H9 (cell line): ENCODE data around the gene HIVEP1. TPM values are rescaled to one million over a fixed set of nuclear protein-coding genes. Genes with fewer than 3 reads are reported as not detected.

Source experiments
- DNase-seq: peaks from one replicate; pipeline ENCODE4 v3.0.0-alpha.2; 2017
- H2AFZ ChIP-seq: one replicate; pipeline ENCODE4 v1.6.1; 2013; ENCODE audit warnings: mild to moderate bottlenecking, low read length, control low read depth, moderate library complexity
- H2AK5ac ChIP-seq: 2 replicates; pipeline ENCODE4 v1.6.1; 2013; ENCODE audit warnings: low read length, control low read depth, mixed read lengths; ENCODE audit not compliant: insufficient read length
- H2BK120ac ChIP-seq: one replicate; pipeline ENCODE4 v1.6.1; 2013; ENCODE audit warnings: low read depth, mild to moderate bottlenecking, low read length, control low read depth, inconsistent platforms; ENCODE audit not compliant: poor library complexity, severe bottlenecking
- H2BK12ac ChIP-seq: 2 replicates; pipeline ENCODE4 v1.6.1; 2013; ENCODE audit warnings: low read length, control low read depth, mixed read lengths, low read depth; ENCODE audit not compliant: insufficient read length
- H2BK15ac ChIP-seq: 2 replicates; pipeline ENCODE4 v1.6.1; 2013; ENCODE audit warnings: low read depth, low read length, control low read depth
- H2BK20ac ChIP-seq: one replicate; pipeline ENCODE4 v1.6.1; 2013; ENCODE audit warnings: low read depth, mild to moderate bottlenecking, low read length, control low read depth, inconsistent platforms; ENCODE audit not compliant: poor library complexity, severe bottlenecking
- H2BK5ac ChIP-seq: 2 replicates; pipeline ENCODE4 v1.6.1; 2013; ENCODE audit warnings: low read length, control low read depth, mixed read lengths; ENCODE audit not compliant: insufficient read length
- H3K14ac ChIP-seq: 2 replicates; pipeline ENCODE4 v1.6.1; 2013; ENCODE audit warnings: low read length, control low read depth; ENCODE audit not compliant: insufficient read depth
- H3K18ac ChIP-seq: 2 replicates; pipeline ENCODE4 v1.6.1; 2013; ENCODE audit warnings: low read depth, mild to moderate bottlenecking, mixed read lengths, low read length, control low read depth; ENCODE audit not compliant: insufficient read length
- H3K23ac ChIP-seq: 2 replicates; pipeline ENCODE4 v1.6.1; 2013; ENCODE audit warnings: low read length, control low read depth, mixed read lengths, low read depth; ENCODE audit not compliant: insufficient read length
- H3K23me2 ChIP-seq: 2 replicates; pipeline ENCODE4 v1.6.1; 2013; ENCODE audit warnings: low read depth, mild to moderate bottlenecking, mixed read lengths, low read length, control low read depth; ENCODE audit not compliant: insufficient read length, poor library complexity, severe bottlenecking
- H3K27ac ChIP-seq: 2 replicates; pipeline ENCODE4 v1.5.1; 2013; ENCODE audit warnings: low read length, control low read depth, mixed read lengths, low read depth; ENCODE audit not compliant: insufficient read length
- H3K27me3 ChIP-seq: 2 replicates; pipeline ENCODE4 v1.6.1; 2013; ENCODE audit warnings: low read length, control low read depth, inconsistent platforms; ENCODE audit not compliant: insufficient read depth
- H3K4ac ChIP-seq: 2 replicates; pipeline ENCODE4 v1.6.1; 2013; ENCODE audit warnings: low read depth, mild to moderate bottlenecking, control low read depth, inconsistent platforms, low read length, moderate library complexity
- H3K4me1 ChIP-seq: 2 replicates; pipeline ENCODE4 v1.6.1; 2013; ENCODE audit warnings: low read length, control low read depth, inconsistent platforms; ENCODE audit not compliant: insufficient read depth
- H3K4me2 ChIP-seq: 2 replicates; pipeline ENCODE4 v1.6.1; 2013; ENCODE audit warnings: low read length, control low read depth, mixed read lengths; ENCODE audit not compliant: insufficient read length, insufficient read depth
- H3K56ac ChIP-seq: 2 replicates; pipeline ENCODE4 v1.6.1; 2013; ENCODE audit warnings: low read depth, mild to moderate bottlenecking, mixed read lengths, low read length, control low read depth; ENCODE audit not compliant: insufficient read length
- H3K79me1 ChIP-seq: 2 replicates; pipeline ENCODE4 v1.6.1; 2013; ENCODE audit warnings: low read depth, mild to moderate bottlenecking, moderate library complexity, low read length, control low read depth, inconsistent platforms; ENCODE audit not compliant: insufficient read depth, poor library complexity, severe bottlenecking
- H3K79me2 ChIP-seq: 2 replicates; pipeline ENCODE4 v1.6.1; 2013; ENCODE audit warnings: low read length, control low read depth, inconsistent platforms; ENCODE audit not compliant: insufficient read depth
- H3K9ac ChIP-seq: 2 replicates; pipeline ENCODE4 v1.6.1; 2013; ENCODE audit warnings: low read length, control low read depth, mixed read lengths; ENCODE audit not compliant: insufficient read length; ENCODE audit errors: extremely low read depth
- H3K9me3 ChIP-seq: one replicate; pipeline ENCODE4 v1.6.1; 2013; ENCODE audit warnings: low read depth, low read length, inconsistent platforms; ENCODE audit not compliant: control insufficient read depth
- H3T11ph ChIP-seq: one replicate; pipeline ENCODE4 v1.6.1; 2013; ENCODE audit warnings: mild to moderate bottlenecking, low read length, control low read depth, inconsistent platforms
- H4K20me1 ChIP-seq: one replicate; pipeline ENCODE4 v1.6.1; 2013; ENCODE audit not compliant: control insufficient read depth, insufficient read length, insufficient read depth
- H4K5ac ChIP-seq: 2 replicates; pipeline ENCODE4 v1.6.1; 2013; ENCODE audit warnings: low read depth, mild to moderate bottlenecking, mixed read lengths, low read length, control low read depth; ENCODE audit not compliant: insufficient read length
- H4K8ac ChIP-seq: replicated peaks from 2 replicates; pipeline ENCODE4 v1.6.1; 2013; ENCODE audit warnings: low read length, control low read depth, mixed read lengths, low read depth; ENCODE audit not compliant: insufficient read length
- H4K91ac ChIP-seq: 2 replicates; pipeline ENCODE4 v1.6.1; 2013; ENCODE audit warnings: low read depth, mild to moderate bottlenecking, moderate library complexity, mixed read lengths, low read length, control low read depth; ENCODE audit not compliant: insufficient read length
- H3K27ac Mint-ChIP-seq, 3 experiments: 2 replicates in 2 of 3; 3 replicates in 1 of 3; pipeline ENCODE4 v1.8.0; 2020 to 2021; ENCODE audit warnings: mixed read lengths in 3 of 3, mild to moderate bottlenecking in 1 of 3, moderate library complexity in 1 of 3
- H3K27me3 Mint-ChIP-seq: 2 replicates; pipeline ENCODE4 v1.8.0; 2021; ENCODE audit warnings: low read depth, mild to moderate bottlenecking, moderate library complexity, mixed read lengths
- H3K36me3 Mint-ChIP-seq, 3 experiments: 2 replicates in 2 of 3; 3 replicates in 1 of 3; pipeline ENCODE4 v1.8.0; 2020 to 2021; ENCODE audit warnings: low read depth in 3 of 3, mixed read lengths in 3 of 3; ENCODE audit not compliant: insufficient read depth in 1 of 3
- H3K4me1 Mint-ChIP-seq, 2 experiments: 2 replicates each; pipeline ENCODE4 v1.8.0; 2020; ENCODE audit warnings: mixed read lengths in 2 of 2
- H3K4me3 Mint-ChIP-seq, 2 experiments: 2 replicates in 1 of 2; 3 replicates in 1 of 2; pipeline ENCODE4 v1.8.0; 2020 to 2021; ENCODE audit warnings: mild to moderate bottlenecking in 2 of 2, mixed read lengths in 2 of 2, moderate library complexity in 1 of 2
- H3K9me3 Mint-ChIP-seq, 2 experiments: 2 replicates in 1 of 2; 3 replicates in 1 of 2; pipeline ENCODE4 v1.8.0; 2020; ENCODE audit warnings: mild to moderate bottlenecking in 2 of 2, mixed read lengths in 2 of 2, moderate library complexity in 1 of 2
- WGBS: extraction: QIAGEN DNeasy Blood & Tissue Kit; methylation state at CpG from one replicate; pipeline ENCODE4 v1.1.7; 2013; ENCODE audit warnings: missing lambda C conversion rate, low lambda C conversion rate, mixed read lengths; ENCODE audit not compliant: insufficient read length; ENCODE audit errors: extremely low coverage; 5-methylcytosine and 5-hydroxymethylcytosine counted together
- total RNA-seq: library from RNA; stranded (reverse); gene quantifications from 2 replicates; pipeline ENCODE4 v1.2.1, GENCODE V29; 2021
- TF ChIP-seq, protein P1 (sequence below): fragments of 200-600 bp; sonication (generic); conservative IDR thresholded peaks from 3 replicates; pipeline ENCODE4 v1.8.0; 2021; ENCODE audit warnings: antibody characterized with exemption, mild to moderate bottlenecking

Gene HIVEP1
- total RNA-seq, 1 experiment from 2014 or later, result 44.2 TPM

- Histone ChIP-seq H3K14ac (no peak overlapping the region), H3K79me1 (no peaks in the 10 kb centered on the region), H3K4ac (no peak overlapping the region), H3K27me3 (no peaks in the 10 kb centered on the region), H2BK120ac (no peak overlapping the region), H3T11ph (no peak overlapping the region), H4K8ac (no peak overlapping the region), H2AK5ac (no peak overlapping the region), H3K9ac (no peak overlapping the region), H3K23me2 (no peaks in the 10 kb centered on the region), H3K4me1 (peaks cover 2% of the 10 kb centered on the region; the same call in 1 of the 2 replicates), H4K91ac (no peak overlapping the region), H3K23ac (no peak overlapping the region), H3K9me3 (no peaks in the 10 kb centered on the region), H2BK12ac (no peak overlapping the region), H2BK20ac (no peak overlapping the region), H3K56ac (no peak overlapping the region), H4K5ac (no peak overlapping the region), H2BK15ac (no peak overlapping the region), H3K18ac (no peak overlapping the region), H2AFZ (no peak overlapping the region), H3K4me2 (no peak overlapping the region), H3K27ac (no peak overlapping the region), H4K20me1 (no peaks in the 10 kb centered on the region), H3K79me2 (no peaks in the 10 kb centered on the region), H2BK5ac (no peak overlapping the region)
- Mint-ChIP-seq H3K36me3 (peaks cover 0 to 5% (median 3%) of the 10 kb centered on the region in 3 experiments; a peak in 4 of 7 replicates), H3K27me3 (no peaks in the 10 kb centered on the region; the same call in 1 of the 2 replicates), H3K4me3 (no peak overlapping the region), H3K9me3 (peaks cover 3 to 5% of the 10 kb centered on the region in 2 experiments; a peak in 3 of 5 replicates), H3K4me1 (peaks cover 28 to 32% of the 10 kb centered on the region in 2 experiments), H3K27ac (no peak overlapping the region)
- no peak for DNase-seq
- TF ChIP-seq, protein P1, sequence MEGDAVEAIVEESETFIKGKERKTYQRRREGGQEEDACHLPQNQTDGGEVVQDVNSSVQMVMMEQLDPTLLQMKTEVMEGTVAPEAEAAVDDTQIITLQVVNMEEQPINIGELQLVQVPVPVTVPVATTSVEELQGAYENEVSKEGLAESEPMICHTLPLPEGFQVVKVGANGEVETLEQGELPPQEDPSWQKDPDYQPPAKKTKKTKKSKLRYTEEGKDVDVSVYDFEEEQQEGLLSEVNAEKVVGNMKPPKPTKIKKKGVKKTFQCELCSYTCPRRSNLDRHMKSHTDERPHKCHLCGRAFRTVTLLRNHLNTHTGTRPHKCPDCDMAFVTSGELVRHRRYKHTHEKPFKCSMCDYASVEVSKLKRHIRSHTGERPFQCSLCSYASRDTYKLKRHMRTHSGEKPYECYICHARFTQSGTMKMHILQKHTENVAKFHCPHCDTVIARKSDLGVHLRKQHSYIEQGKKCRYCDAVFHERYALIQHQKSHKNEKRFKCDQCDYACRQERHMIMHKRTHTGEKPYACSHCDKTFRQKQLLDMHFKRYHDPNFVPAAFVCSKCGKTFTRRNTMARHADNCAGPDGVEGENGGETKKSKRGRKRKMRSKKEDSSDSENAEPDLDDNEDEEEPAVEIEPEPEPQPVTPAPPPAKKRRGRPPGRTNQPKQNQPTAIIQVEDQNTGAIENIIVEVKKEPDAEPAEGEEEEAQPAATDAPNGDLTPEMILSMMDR, result no peak
- no CpG with 5 or more reads among the region's 2 CpGs for WGBS
These were observed 162.8 kb downstream of the HIVEP1 start for GRCh38 chr6:12174878-12175277.
